ENCODE data around the gene ZNF346.

The ZNF346 gene

GRCh38 chr5:177071666-177072385 is 49.3 kb downstream of the ZNF346 start:
- DNase-seq = peak; percentile 42 to 83 (median 82)

GRCh38 chr5:177077335-177077734 is 54.8 kb downstream of the ZNF346 start:
- DNase-seq = no peak

- DNase-seq = no peak
Observed at GRCh38 chr5:177079606-177080005, 57.1 kb downstream of the ZNF346 start.

- no peak for DNase-seq
Observed at GRCh38 chr5:177080265-177080664, 57.8 kb downstream of the ZNF346 start.

- DNase-seq = no peak
Observed at GRCh38 chr5:177081859-177082258, 59.4 kb downstream of the ZNF346 start.

GRCh38 chr5:177083357-177083756 is 60.9 kb downstream of the ZNF346 start:
- DNase-seq = no peak

- DNase-seq = no peak
Observed at GRCh38 chr5:177084175-177084574, 61.7 kb downstream of the ZNF346 start.

GRCh38 chr5:177085985-177086653 is 63.6 kb downstream of the ZNF346 start:
- DNase-seq = peak in 1 of 3 experiments; percentile 33

GRCh38 chr5:177086654-177087397 is 64.3 kb downstream of the ZNF346 start, which contains the start of gene FGFR4:
FGFR4 (plus strand) TSS chr5:177086915; CDS start chr5:177089603, 2,688 bp downstream.
- peak; percentile 48 to 57 (median 49) for DNase-seq

- no peak for DNase-seq
Observed at GRCh38 chr5:177087398-177088005, 65.0 kb downstream of the ZNF346 start.

- no peak for DNase-seq
Observed at GRCh38 chr5:177089127-177089526, 66.6 kb downstream of the ZNF346 start.

GRCh38 chr5:177089825-177090641 is 67.5 kb downstream of the ZNF346 start:
- no peak for DNase-seq

- no peak for DNase-seq
Observed at GRCh38 chr5:177090813-177091212, 68.3 kb downstream of the ZNF346 start.

- DNase-seq = no peak
Observed at GRCh38 chr5:177091232-177091631, 68.7 kb downstream of the ZNF346 start.

- DNase-seq = no peak
Observed at GRCh38 chr5:177092178-177093081, 69.9 kb downstream of the ZNF346 start.

GRCh38 chr5:177093082-177093712 is 70.7 kb downstream of the ZNF346 start:
- DNase-seq = no peak

- DNase-seq = no peak
Observed at GRCh38 chr5:177093803-177094202, 71.3 kb downstream of the ZNF346 start.

- DNase-seq = peak in 1 of 3 experiments; percentile 2
Observed at GRCh38 chr5:177094224-177095087, 72.0 kb downstream of the ZNF346 start.

- DNase-seq = no peak
Observed at GRCh38 chr5:177095088-177095669, 72.7 kb downstream of the ZNF346 start.
